Transverse colon (tissue), 4 donors: Measurements from ENCODE around the gene KIF25. TPM values are rescaled to one million over a fixed set of nuclear protein-coding genes. Genes with fewer than 3 reads are reported as not detected.

Experiments
- DNase-seq: peaks from one replicate; pipeline ENCODE4 v3.0.0-alpha.2; 2019
- H3K27ac ChIP-seq, 4 donors: fragments of 200-600 bp; sonication (generic); 2 replicates each; pipeline ENCODE4 v1.5.1; 2016 to 2018; ENCODE audit warnings: inconsistent platforms in 4 of 4
- H3K27me3 ChIP-seq: fragments of 200-600 bp; sonication (generic); 2 replicates; pipeline ENCODE4 v1.5.1; 2017; ENCODE audit warnings: inconsistent platforms
- H3K36me3 ChIP-seq, 4 donors: fragments of 200-600 bp; sonication (generic); 2 replicates each; pipeline ENCODE4 v1.5.1; 2017 to 2019; ENCODE audit warnings: inconsistent platforms in 4 of 4
- H3K4me1 ChIP-seq, 4 donors: fragments of 200-600 bp; sonication (generic); 2 replicates each; pipeline ENCODE4 v1.5.1; 2017 to 2020; ENCODE audit warnings: inconsistent platforms in 4 of 4
- H3K4me3 ChIP-seq, 4 donors: fragments of 200-600 bp; sonication (generic); 1 replicate in 1 of 4; 2 replicates in 3 of 4; pipeline versions ENCODE4 v1.5.1 to v1.6.1; 2017 to 2019; ENCODE audit warnings: inconsistent platforms in 4 of 4
- H3K9me3 ChIP-seq, 2 donors: fragments of 200-600 bp; sonication (generic); 2 replicates each; pipeline ENCODE4 v1.5.1; 2017 to 2019; ENCODE audit warnings: inconsistent platforms in 2 of 2
- EP300 ChIP-seq: sonication (generic); formaldehyde crosslinking; IDR thresholded peaks from one replicate; pipeline ENCODE4 v1.6.1; 2017; ENCODE audit warnings: antibody characterized with exemption, low read depth
- POLR2A ChIP-seq: fragments of 450-650 bp; IDR thresholded peaks from one replicate; pipeline ENCODE4 v1.6.1; 2016; ENCODE audit warnings: antibody characterized with exemption, mild to moderate bottlenecking, moderate library complexity
- POLR2AphosphoS5 ChIP-seq, 3 donors: sonication (generic); formaldehyde crosslinking; IDR thresholded peaks; one replicate each; pipeline ENCODE4 v1.6.1; 2016; ENCODE audit warnings: antibody characterized with exemption in 3 of 3
- WGBS, 2 donors: methylation state at CpG; one replicate each; pipeline ENCODE4 v1.1.5; 2018; ENCODE audit warnings: low coverage in 1 of 2; 5-methylcytosine and 5-hydroxymethylcytosine counted together
- in situ Hi-C, 4 donors: fragments of 200-750 bp; cut with MboI; loops; one replicate each; pipeline versions ENCODE4 v1.15.0 to v1.15.1; 2017; ENCODE audit warnings: low sequenced_read_pairs in 3 of 4, low pct_ligation_motif_present in 1 of 4, low pct_unique_long_range_greater_than_20kb in 1 of 4
- intact Hi-C: fragments of 100-400 bp; cut with DNase I; formaldehyde crosslinking; loops from one replicate; pipeline ENCODE4 v1.15.1; 2023; ENCODE audit warnings: low total_unique reads
- total RNA-seq, 4 donors: library from RNA; depleted of rRNA; stranded (reverse); fragments of >200 nt; gene quantifications; one replicate each; pipeline ENCODE4 v1.1.0, GENCODE V29; 2016
- TF ChIP-seq, protein P1 (sequence below), 5 experiments: fragments of 200-600 bp in 3 of 5; fragments of 450-650 bp in 2 of 5; sonication (generic) in 3 of 5; IDR thresholded peaks; 1 replicate in 2 of 5; 2 replicates in 3 of 5; pipeline ENCODE4 v1.5.1; 2016 to 2017; ENCODE audit warnings: antibody characterized with exemption in 5 of 5, inconsistent platforms in 3 of 5, mild to moderate bottlenecking in 2 of 5, moderate library complexity in 1 of 5

The KIF25 gene
- total RNA-seq, 4 donors from 2014 or later = not detected

- no peaks in the 10 kb centered on the region for H3K4me1 ChIP-seq
- no peak for DNase-seq
- intact Hi-C loops (no loop called here), in situ Hi-C loops (no loop called here)
- H3K9me3 ChIP-seq = no peaks in the 10 kb centered on the region
- H3K27me3 ChIP-seq = no peaks in the 10 kb centered on the region
- no peak overlapping the region for H3K4me3 ChIP-seq
- TF ChIP-seq EP300 (no peak), POLR2AphosphoS5 (IDR thresholded peaks at IDR 0.05) (no peak), POLR2A (no peak)
- TF ChIP-seq, protein P1, sequence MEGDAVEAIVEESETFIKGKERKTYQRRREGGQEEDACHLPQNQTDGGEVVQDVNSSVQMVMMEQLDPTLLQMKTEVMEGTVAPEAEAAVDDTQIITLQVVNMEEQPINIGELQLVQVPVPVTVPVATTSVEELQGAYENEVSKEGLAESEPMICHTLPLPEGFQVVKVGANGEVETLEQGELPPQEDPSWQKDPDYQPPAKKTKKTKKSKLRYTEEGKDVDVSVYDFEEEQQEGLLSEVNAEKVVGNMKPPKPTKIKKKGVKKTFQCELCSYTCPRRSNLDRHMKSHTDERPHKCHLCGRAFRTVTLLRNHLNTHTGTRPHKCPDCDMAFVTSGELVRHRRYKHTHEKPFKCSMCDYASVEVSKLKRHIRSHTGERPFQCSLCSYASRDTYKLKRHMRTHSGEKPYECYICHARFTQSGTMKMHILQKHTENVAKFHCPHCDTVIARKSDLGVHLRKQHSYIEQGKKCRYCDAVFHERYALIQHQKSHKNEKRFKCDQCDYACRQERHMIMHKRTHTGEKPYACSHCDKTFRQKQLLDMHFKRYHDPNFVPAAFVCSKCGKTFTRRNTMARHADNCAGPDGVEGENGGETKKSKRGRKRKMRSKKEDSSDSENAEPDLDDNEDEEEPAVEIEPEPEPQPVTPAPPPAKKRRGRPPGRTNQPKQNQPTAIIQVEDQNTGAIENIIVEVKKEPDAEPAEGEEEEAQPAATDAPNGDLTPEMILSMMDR (IDR thresholded peaks at IDR 0.05) = no peak
- H3K27ac ChIP-seq = no peak overlapping the region
- no peaks in the 10 kb centered on the region for H3K36me3 ChIP-seq
- WGBS, 2 donors = 99 to 100% methylated on average over 1 to 6 of the region's 6 CpGs
These were observed 5.3 kb downstream of the KIF25 start for GRCh38 chr6:168002804-168003203.

DNA sequence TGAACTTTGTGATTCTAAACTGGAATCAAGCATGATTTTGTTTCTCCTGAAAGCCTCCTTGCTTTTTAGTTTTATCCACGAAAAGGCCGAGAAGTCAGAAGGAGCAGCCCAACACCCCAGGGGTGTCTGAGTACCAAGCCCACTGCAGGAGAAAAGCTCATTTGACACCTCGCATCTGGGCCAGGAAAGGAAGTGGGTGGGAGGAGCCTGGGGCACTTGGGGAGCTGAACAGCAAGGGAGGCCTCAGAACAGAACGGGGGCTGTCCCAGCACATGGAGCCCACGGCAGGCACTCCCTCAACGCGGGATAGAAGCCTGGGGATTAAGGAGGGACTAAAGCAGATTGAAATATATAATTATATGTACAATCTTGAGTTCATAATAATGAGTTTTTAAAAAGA lies 6.6 kb downstream of the KIF25 start:
- TF ChIP-seq EP300 = no peak
- TF ChIP-seq, protein P1 (IDR thresholded peaks at IDR 0.05) = no peak
- TF ChIP-seq POLR2A = no peak
- TF ChIP-seq POLR2AphosphoS5 (IDR thresholded peaks at IDR 0.05) = no peak

DNA sequence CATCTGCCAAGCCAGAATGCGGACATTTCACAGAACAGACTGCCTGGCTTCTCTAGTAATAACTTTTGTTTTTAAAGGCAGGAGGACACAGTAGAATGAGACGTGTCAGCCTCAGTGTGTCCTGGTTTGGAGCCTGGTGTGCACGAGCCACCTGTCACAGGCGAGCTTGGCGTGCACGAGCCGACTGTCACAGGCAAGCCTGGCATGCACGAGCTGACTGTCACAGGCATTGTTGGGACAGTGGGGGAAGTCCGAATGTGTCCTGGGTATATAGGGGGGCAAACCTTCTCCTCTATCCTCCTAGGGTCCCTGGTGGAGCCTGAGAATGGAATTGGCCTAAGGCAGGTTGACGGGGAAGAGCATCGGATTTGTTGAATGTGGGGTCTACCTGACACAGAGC lies 7.5 kb downstream of the KIF25 start:
- no peaks in the 10 kb centered on the region for H3K9me3 ChIP-seq
- H3K4me3 ChIP-seq = no peak overlapping the region
- H3K27me3 ChIP-seq = no peaks in the 10 kb centered on the region
- no peak overlapping the region for H3K27ac ChIP-seq
- H3K36me3 ChIP-seq = no peaks in the 10 kb centered on the region
- 94 to 100% methylated on average over 2 to 11 of the region's 11 CpGs for WGBS, 2 donors
- no peaks in the 10 kb centered on the region for H3K4me1 ChIP-seq
- intact Hi-C loops = no loop called here
- TF ChIP-seq, protein P1 (IDR thresholded peaks at IDR 0.05) = no peak
- no peak for TF ChIP-seq EP300
- no peak for TF ChIP-seq POLR2A
- no peak for TF ChIP-seq POLR2AphosphoS5 (IDR thresholded peaks at IDR 0.05)
- DNase-seq = no peak
- in situ Hi-C loops = no loop called here

More for the DNA sequence above, 6.6 kb downstream of the KIF25 start:
- intact Hi-C loops (no loop called here), in situ Hi-C loops (no loop called here)
- DNase-seq = no peak
- no peak overlapping the region for H3K27ac ChIP-seq
- WGBS, 2 donors = 65 to 84% methylated on average over 4 to 7 of the region's 7 CpGs
- no peaks in the 10 kb centered on the region for H3K36me3 ChIP-seq
- no peaks in the 10 kb centered on the region for H3K4me1 ChIP-seq
- H3K9me3 ChIP-seq = no peaks in the 10 kb centered on the region
- no peak overlapping the region for H3K4me3 ChIP-seq
- H3K27me3 ChIP-seq = no peaks in the 10 kb centered on the region

- Histone ChIP-seq H3K9me3 (peaks cover 1 to 8% of the 10 kb centered on the region in 2 donors), H3K4me1 (no peaks in the 10 kb centered on the region), H3K27me3 (no peaks in the 10 kb centered on the region), H3K27ac (no peak overlapping the region), H3K4me3 (no peak overlapping the region), H3K36me3 (no peaks in the 10 kb centered on the region)
- intact Hi-C loops (no loop called here), in situ Hi-C loops (no loop called here)
- WGBS, 2 donors = 72 to 90% methylated on average over 4 to 6 of the region's 6 CpGs
- TF ChIP-seq EP300 (no peak), POLR2A (no peak), POLR2AphosphoS5 (IDR thresholded peaks at IDR 0.05) (no peak)
- TF ChIP-seq, protein P1 (IDR thresholded peaks at IDR 0.05) = no peak
- DNase-seq = no peak
These were observed 8.3 kb downstream of the KIF25 start for GRCh38 chr6:168005796-168006195.
